Prostate gland (tissue), 2 donors: ENCODE data around the gene LRRN2. TPM values are rescaled to one million over a fixed set of nuclear protein-coding genes. Genes with fewer than 3 reads are reported as not detected.

Experiments used
- DNase-seq: peaks from one replicate; pipeline ENCODE4 v3.0.0-alpha.2; 2019; ENCODE audit warnings: low spot score
- H3K27ac ChIP-seq, 2 donors: fragments of 200-600 bp; sonication (generic); 2 replicates each; pipeline ENCODE4 v1.5.1; 2017 to 2019
- H3K27me3 ChIP-seq: fragments of 200-600 bp; sonication (generic); replicated peaks from 2 replicates; pipeline ENCODE4 v1.5.1; 2019; ENCODE audit not compliant: insufficient read depth
- H3K36me3 ChIP-seq, 2 donors: fragments of 200-600 bp; sonication (generic); 1 replicate in 1 of 2; 2 replicates in 1 of 2; pipeline versions ENCODE4 v1.5.1 to v1.8.1; 2017 to 2019
- H3K4me1 ChIP-seq: fragments of 200-600 bp; sonication (generic); replicated peaks from 2 replicates; pipeline ENCODE4 v1.5.1; 2019
- H3K4me3 ChIP-seq, 2 donors: fragments of 200-600 bp; sonication (generic); 2 replicates each; pipeline ENCODE4 v1.5.1; 2017 to 2019
- H3K9me3 ChIP-seq: fragments of 200-600 bp; sonication (generic); 2 replicates; pipeline ENCODE4 v1.5.1; 2017
- POLR2A ChIP-seq: fragments of 450-650 bp; IDR thresholded peaks from one replicate; pipeline ENCODE4 v1.6.1; 2016; ENCODE audit warnings: antibody characterized with exemption, mild to moderate bottlenecking
- POLR2AphosphoS5 ChIP-seq: sonication (generic); formaldehyde crosslinking; IDR thresholded peaks from one replicate; pipeline ENCODE4 v1.6.1; 2017; ENCODE audit warnings: antibody characterized with exemption
- WGBS: methylation state at CpG from one replicate; pipeline ENCODE4 v1.1.5; 2018; 5-methylcytosine and 5-hydroxymethylcytosine counted together
- intact Hi-C: fragments of 100-400 bp; cut with DNase I; formaldehyde crosslinking; loops from one replicate; pipeline ENCODE4 v1.14.2; 2022
- total RNA-seq, 2 donors: library from RNA; depleted of rRNA; stranded (reverse); fragments of >200 nt; gene quantifications; one replicate each; pipeline ENCODE4 v1.1.0, GENCODE V29; 2016
- TF ChIP-seq, protein P1 (sequence below), 4 experiments: fragments of 200-600 bp in 2 of 4; fragments of 450-650 bp in 2 of 4; sonication (generic) in 2 of 4; IDR thresholded peaks; 1 replicate in 3 of 4; 2 replicates in 1 of 4; pipeline ENCODE4 v1.5.1; 2016 to 2019; ENCODE audit warnings: antibody characterized with exemption in 4 of 4, mild to moderate bottlenecking in 2 of 4, moderate library complexity in 2 of 4

The LRRN2 gene
- total RNA-seq, 2 donors from 2014 or later = 0.55 to 15.3 TPM

DNA sequence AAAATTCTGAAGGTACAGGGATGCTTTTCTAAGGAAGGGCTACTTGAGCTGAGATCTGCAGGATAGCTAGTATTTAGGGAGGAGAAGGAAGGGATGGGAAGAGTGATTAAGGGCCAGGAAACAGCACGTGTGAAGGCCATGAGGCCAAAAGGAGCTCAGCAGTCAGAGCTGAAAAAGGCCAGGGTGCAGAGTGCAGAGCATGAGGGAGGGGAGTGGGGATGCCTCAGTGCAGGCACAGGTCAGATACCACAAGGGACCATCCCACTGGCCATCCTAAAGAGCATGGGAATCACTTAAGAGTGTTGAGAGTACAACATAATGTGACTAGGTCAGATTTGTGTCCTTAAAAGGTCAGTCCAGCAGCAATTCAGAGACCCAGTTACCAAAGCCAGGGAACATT is 16.0 kb downstream of the LRRN2 start:
- no peak overlapping the region for H3K4me3 ChIP-seq
- WGBS = 33% methylated on average over 1 of the region's 1 CpG
- TF ChIP-seq, protein P1, sequence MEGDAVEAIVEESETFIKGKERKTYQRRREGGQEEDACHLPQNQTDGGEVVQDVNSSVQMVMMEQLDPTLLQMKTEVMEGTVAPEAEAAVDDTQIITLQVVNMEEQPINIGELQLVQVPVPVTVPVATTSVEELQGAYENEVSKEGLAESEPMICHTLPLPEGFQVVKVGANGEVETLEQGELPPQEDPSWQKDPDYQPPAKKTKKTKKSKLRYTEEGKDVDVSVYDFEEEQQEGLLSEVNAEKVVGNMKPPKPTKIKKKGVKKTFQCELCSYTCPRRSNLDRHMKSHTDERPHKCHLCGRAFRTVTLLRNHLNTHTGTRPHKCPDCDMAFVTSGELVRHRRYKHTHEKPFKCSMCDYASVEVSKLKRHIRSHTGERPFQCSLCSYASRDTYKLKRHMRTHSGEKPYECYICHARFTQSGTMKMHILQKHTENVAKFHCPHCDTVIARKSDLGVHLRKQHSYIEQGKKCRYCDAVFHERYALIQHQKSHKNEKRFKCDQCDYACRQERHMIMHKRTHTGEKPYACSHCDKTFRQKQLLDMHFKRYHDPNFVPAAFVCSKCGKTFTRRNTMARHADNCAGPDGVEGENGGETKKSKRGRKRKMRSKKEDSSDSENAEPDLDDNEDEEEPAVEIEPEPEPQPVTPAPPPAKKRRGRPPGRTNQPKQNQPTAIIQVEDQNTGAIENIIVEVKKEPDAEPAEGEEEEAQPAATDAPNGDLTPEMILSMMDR (IDR thresholded peaks at IDR 0.05) = no peak
- no peak for TF ChIP-seq POLR2A
- TF ChIP-seq POLR2AphosphoS5 = no peak

DNA sequence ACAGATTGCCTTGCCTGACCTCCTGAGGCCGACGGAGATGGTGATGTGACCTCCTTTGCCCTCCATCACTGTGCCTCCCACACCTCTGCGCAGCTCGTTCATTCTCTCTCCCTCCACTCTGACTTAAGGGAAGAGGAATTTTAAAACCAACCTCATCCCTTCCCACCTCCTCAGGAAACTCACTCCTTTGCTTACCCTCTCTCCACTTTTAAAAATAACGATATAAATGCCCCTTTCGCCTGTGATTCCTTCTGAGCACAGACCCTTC is 21.2 kb downstream of the LRRN2 start:
- intact Hi-C loops = no loop called here
- Histone ChIP-seq H3K36me3 (no peaks in the 10 kb centered on the region), H3K9me3 (no peaks in the 10 kb centered on the region), H3K4me1 (no peaks in the 10 kb centered on the region), H3K27me3 (no peaks in the 10 kb centered on the region), H3K27ac (no peak overlapping the region), H3K4me3 (no peak overlapping the region)
- TF ChIP-seq, protein P1 (IDR thresholded peaks at IDR 0.05) = no peak
- no peak for DNase-seq
- WGBS = 88% methylated on average over 6 of the region's 6 CpGs

More for the DNA sequence above, 16.0 kb downstream of the LRRN2 start:
- Histone ChIP-seq H3K36me3 (no peaks in the 10 kb centered on the region), H3K27ac (no peak overlapping the region), H3K27me3 (no peaks in the 10 kb centered on the region), H3K9me3 (no peaks in the 10 kb centered on the region), H3K4me1 (no peaks in the 10 kb centered on the region)
- no peak for DNase-seq
- intact Hi-C loops = no loop called here

DNA sequence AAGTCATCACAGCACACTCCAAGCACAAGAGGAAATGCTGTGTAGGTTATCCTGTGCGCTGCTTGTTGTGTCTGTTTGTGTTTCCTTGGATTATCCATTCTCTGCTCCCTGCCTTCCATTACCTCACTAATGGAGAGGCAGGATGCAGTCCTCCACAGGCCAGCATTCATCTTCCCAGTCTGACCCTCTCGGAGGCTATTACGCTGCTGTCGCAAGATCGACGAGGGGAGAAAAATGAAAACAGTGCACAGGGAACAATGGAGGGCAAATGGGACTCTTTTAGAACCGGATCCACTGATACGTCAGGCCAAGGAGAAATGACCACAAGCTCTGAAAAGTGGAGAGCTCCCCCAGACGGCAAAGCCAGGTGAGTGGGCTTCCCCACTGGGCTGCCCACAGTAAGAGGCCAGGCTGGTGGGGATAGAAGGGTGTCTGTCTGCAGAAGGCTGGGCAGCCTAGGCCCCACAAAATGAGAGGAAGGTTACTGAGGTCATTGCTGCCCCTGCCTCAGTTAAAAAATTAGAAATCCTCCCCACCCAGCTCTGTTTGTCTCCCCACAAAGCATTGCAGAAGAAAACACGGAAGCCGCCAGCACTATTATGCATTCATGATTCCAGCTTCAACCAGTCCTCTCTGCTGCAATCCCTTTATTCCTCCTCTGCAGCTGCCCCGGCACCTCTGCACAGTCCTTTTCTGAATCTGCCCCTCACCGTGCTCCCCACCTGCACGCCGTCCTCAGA is 21.7 kb downstream of the LRRN2 start:
- Histone ChIP-seq H3K4me1 (no peaks in the 10 kb centered on the region), H3K4me3 (no peak overlapping the region), H3K9me3 (no peaks in the 10 kb centered on the region), H3K27ac (no peak overlapping the region), H3K36me3 (no peaks in the 10 kb centered on the region), H3K27me3 (no peaks in the 10 kb centered on the region)
- no peak for TF ChIP-seq POLR2AphosphoS5
- TF ChIP-seq, protein P1 (IDR thresholded peaks at IDR 0.05) = no peak
- TF ChIP-seq POLR2A = no peak
- intact Hi-C loops = no loop called here
- DNase-seq = no peak
- WGBS = 84% methylated on average over 14 of the region's 15 CpGs

DNA sequence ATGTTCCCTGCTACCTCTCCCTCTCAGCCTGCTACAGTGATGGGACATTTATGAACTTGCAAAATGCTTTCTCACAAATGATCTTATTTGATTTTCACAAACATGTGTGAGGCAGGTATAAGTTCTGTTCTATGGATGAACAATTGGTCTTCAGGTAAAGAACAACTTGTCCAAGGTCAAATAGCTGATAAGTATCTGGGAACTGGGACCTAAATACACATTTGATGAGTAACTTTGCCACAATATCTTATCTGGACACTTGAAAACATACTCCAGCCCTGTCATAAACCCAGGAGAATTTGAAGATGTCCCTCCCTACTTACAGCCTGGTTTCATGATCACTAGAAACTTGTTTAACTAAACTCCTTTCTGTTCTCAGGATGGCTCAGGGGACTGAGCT is 23.0 kb downstream of the LRRN2 start:
- H3K9me3 ChIP-seq = no peaks in the 10 kb centered on the region
- no peaks in the 10 kb centered on the region for H3K36me3 ChIP-seq
- no peak overlapping the region for H3K4me3 ChIP-seq
- no peak overlapping the region for H3K27ac ChIP-seq
- TF ChIP-seq, protein P1 (IDR thresholded peaks at IDR 0.05) = no peak
- TF ChIP-seq POLR2AphosphoS5 (no peak), POLR2A (no peak)
- H3K4me1 ChIP-seq = no peaks in the 10 kb centered on the region
- DNase-seq = no peak
- no peaks in the 10 kb centered on the region for H3K27me3 ChIP-seq
- intact Hi-C loops = no loop called here

DNA sequence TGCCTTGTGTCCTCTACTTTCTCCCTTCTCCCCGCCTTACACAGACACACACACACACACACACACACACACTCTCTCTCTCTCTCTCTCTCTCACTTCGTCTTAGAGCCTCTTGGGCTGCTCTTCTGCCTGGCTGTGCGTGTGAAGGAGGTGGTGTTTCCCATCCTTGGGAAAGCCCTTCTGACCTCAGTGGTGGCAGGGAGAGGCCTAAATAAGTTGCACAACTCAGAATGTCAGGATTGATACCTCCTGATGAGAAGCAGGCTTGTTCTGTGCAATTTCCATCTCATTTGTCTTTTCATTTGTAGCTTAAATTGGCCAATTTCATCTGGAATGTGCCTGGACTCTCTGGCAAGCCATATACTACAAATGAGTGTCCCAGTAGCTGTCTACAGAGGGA is 25.0 kb downstream of the LRRN2 start:
- intact Hi-C loops = no loop called here

More for the DNA sequence above, 25.0 kb downstream of the LRRN2 start:
- Histone ChIP-seq H3K36me3 (no peaks in the 10 kb centered on the region), H3K4me1 (no peaks in the 10 kb centered on the region), H3K9me3 (no peaks in the 10 kb centered on the region), H3K27me3 (no peaks in the 10 kb centered on the region), H3K4me3 (no peak overlapping the region), H3K27ac (no peak overlapping the region)
- TF ChIP-seq POLR2AphosphoS5 = no peak
- no peak for DNase-seq
- 83% methylated on average over 3 of the region's 3 CpGs for WGBS
